Endothelial cell of umbilical vein (primary cell): ENCODE results near the gene RAB11FIP3. TPM values are rescaled to one million over a fixed set of nuclear protein-coding genes. Genes with fewer than 3 reads are reported as not detected.

Experiments
- BruUV-seq: library from RNA; stranded (reverse); fragments of 400-500 nt; replicated peaks from 2 replicates; lab custom pipeline; 2021; lab: Mats Ljungman, UMichigan
- CTCF ChIA-PET: fragments of 300-600, 350-600 bp; sonication (Branson Sonifier 250); formaldehyde crosslinking; loops from one replicate; lab custom pipeline; 2021; ENCODE audit warnings: antibody characterized with exemption, inconsistent platforms; lab: Charles Lee
- POLR2A ChIA-PET: fragments of 300-600, 350-600 bp; sonication (Branson Sonifier 250); formaldehyde crosslinking; loops from one replicate; lab custom pipeline; 2021; ENCODE audit warnings: antibody characterized with exemption, inconsistent platforms; lab: Charles Lee
- DNase-seq: peaks from one replicate; pipeline ENCODE4 v3.0.0-alpha.2; 2011; ENCODE audit warnings: low read depth, low spot score
- FAIRE-seq: peaks from 2 replicates; lab custom pipeline; 2011; peaks lifted over from hg19 to GRCh38; lab: Jason Lieb, UNC
- H2AFZ ChIP-seq: 2 replicates; pipeline ENCODE4 v1.6.0; 2012; ENCODE audit warnings: low read depth, low read length, control low read depth, inconsistent platforms
- H3K27ac ChIP-seq: 2 replicates; pipeline ENCODE4 v1.5.1; 2011; ENCODE audit warnings: low read depth, mild to moderate bottlenecking, control low read depth, low read length, moderate library complexity; ENCODE audit not compliant: insufficient read depth
- H3K27me3 ChIP-seq, 2 experiments: 2 replicates each; pipeline versions ENCODE4 v1.6.0 to v1.6.1; 2011; ENCODE audit warnings: low read length in 2 of 2, mixed read lengths in 1 of 2; ENCODE audit not compliant: control insufficient read depth in 2 of 2, insufficient read depth in 2 of 2
- H3K36me3 ChIP-seq, 2 experiments: 2 replicates in 1 of 2; 3 replicates in 1 of 2; pipeline ENCODE4 v1.5.1; 2011; ENCODE audit warnings: low read length in 2 of 2, mild to moderate bottlenecking in 1 of 2, moderate library complexity in 1 of 2; ENCODE audit not compliant: control insufficient read depth in 2 of 2, insufficient read depth in 2 of 2; ENCODE audit errors: extremely low read depth in 1 of 2
- H3K4me1 ChIP-seq: 3 replicates; pipeline ENCODE4 v1.5.1; 2011; ENCODE audit warnings: mild to moderate bottlenecking, low read length; ENCODE audit not compliant: control insufficient read depth, insufficient read depth; ENCODE audit errors: extremely low read depth
- H3K4me2 ChIP-seq: 2 replicates; pipeline ENCODE4 v1.6.1; 2011; ENCODE audit warnings: low read length, control low read depth, mixed read lengths; ENCODE audit not compliant: insufficient read depth
- H3K4me3 ChIP-seq, 3 experiments: fragments of 200-600 bp in 1 of 3; sonication (generic), shearing (Covaris generic) in 1 of 3; replicated peaks in 1 of 3; 2 replicates each; pipeline ENCODE4 v1.5.1; 2011 to 2016; ENCODE audit warnings: control low read depth in 3 of 3, low read length in 3 of 3, mild to moderate bottlenecking in 2 of 3, inconsistent platforms in 1 of 3, low read depth in 1 of 3, moderate library complexity in 1 of 3; ENCODE audit not compliant: insufficient read depth in 1 of 3
- H3K79me2 ChIP-seq: 2 replicates; pipeline ENCODE4 v1.6.0; 2012; ENCODE audit warnings: low read length, inconsistent platforms; ENCODE audit not compliant: control insufficient read depth, insufficient read depth
- H3K9ac ChIP-seq: replicated peaks from 2 replicates; pipeline ENCODE3; 2011; ENCODE audit warnings: low read length, control low read depth; ENCODE audit not compliant: insufficient read depth; ENCODE audit errors: extremely low read depth
- H3K9me1 ChIP-seq: replicated peaks from 3 replicates; pipeline ENCODE4 v1.6.0; 2011; ENCODE audit warnings: mild to moderate bottlenecking, low read length; ENCODE audit not compliant: control insufficient read depth, insufficient read depth; ENCODE audit errors: extremely low read depth
- H3K9me3 ChIP-seq: replicated peaks from 2 replicates; pipeline ENCODE4 v1.5.1; 2012; ENCODE audit warnings: low read length, inconsistent platforms; ENCODE audit not compliant: control insufficient read depth, insufficient read depth
- H4K20me1 ChIP-seq: replicated peaks from 2 replicates; pipeline ENCODE3; 2011; ENCODE audit warnings: mild to moderate bottlenecking, low read length; ENCODE audit not compliant: control insufficient read depth, insufficient read depth; ENCODE audit errors: extremely low read depth
- CTCF ChIP-seq, 2 donors: IDR thresholded peaks; 1 replicate in 1 of 2; 2 replicates in 1 of 2; pipeline ENCODE4 v1.5.1; 2011; ENCODE audit warnings: low read length in 2 of 2, mild to moderate bottlenecking in 2 of 2, moderate library complexity in 2 of 2, control low read depth in 1 of 2, inconsistent platforms in 1 of 2, low read depth in 1 of 2; ENCODE audit not compliant: insufficient read depth in 1 of 2; ENCODE audit errors: extremely low read depth in 1 of 2
- EZH2 ChIP-seq: IDR thresholded peaks from 2 replicates; pipeline ENCODE4 v1.6.1; 2012; ENCODE audit warnings: borderline replicate concordance, low read depth, mild to moderate bottlenecking, moderate library complexity, low read length, inconsistent platforms; ENCODE audit not compliant: severe bottlenecking
- FOS ChIP-seq: IDR thresholded peaks from 2 replicates; pipeline ENCODE4 v1.6.1; 2011; ENCODE audit warnings: mild to moderate bottlenecking, low read length, moderate library complexity, borderline replicate concordance; ENCODE audit not compliant: insufficient read depth
- GATA2 ChIP-seq: IDR thresholded peaks from 2 replicates; pipeline ENCODE4 v1.7.0; 2011; ENCODE audit warnings: low read depth, mild to moderate bottlenecking, moderate library complexity, mixed read lengths, low read length; ENCODE audit not compliant: insufficient read length, insufficient read depth
- JUN ChIP-seq: IDR thresholded peaks from 2 replicates; pipeline ENCODE4 v1.6.1; 2011; ENCODE audit warnings: borderline replicate concordance, low read depth; ENCODE audit not compliant: insufficient read length, insufficient read depth
- MAX ChIP-seq: IDR thresholded peaks from 2 replicates; pipeline ENCODE4 v1.6.1; 2011; ENCODE audit not compliant: insufficient read depth, insufficient read length
- MYC ChIP-seq: IDR thresholded peaks from one replicate; pipeline ENCODE4 v1.6.1; 2011; ENCODE audit warnings: mild to moderate bottlenecking, low read depth, low read length
- POLR2A ChIP-seq: IDR thresholded peaks from 2 replicates; pipeline ENCODE4 v1.6.1; 2012; ENCODE audit warnings: low read depth, mild to moderate bottlenecking, control low read depth, low read length
- POLR2AphosphoS5 ChIP-seq: IDR thresholded peaks from 2 replicates; pipeline ENCODE4 v1.6.1; 2012; ENCODE audit warnings: low read depth, mild to moderate bottlenecking, control low read depth, low read length, moderate library complexity; ENCODE audit not compliant: insufficient read depth
- dilution Hi-C: fragments of 300-500 bp; cut with MboI; formaldehyde crosslinking; loops from one replicate; pipeline ENCODE4 v1.15.0; 2019; ENCODE audit warnings: low sequenced_read_pairs; ENCODE audit not compliant: extremely low pct_ligation_motif_present
- intact Hi-C: fragments of 100-400 bp; cut with micrococcal nuclease; formaldehyde crosslinking; loops from one replicate; pipeline ENCODE4 v1.10.0; 2022
- polyA plus RNA-seq, 4 experiments: library from polyadenylated mRNA; depleted of rRNA in 3 of 4; stranded (reverse) in 3 of 4; unstranded in 1 of 4; fragments of >200 nt; gene quantifications; 2 replicates each; pipeline versions ENCODE4 v1.2.1 to v1.2.3, GENCODE V29; 2011 to 2012; ENCODE audit warnings: missing spikeins in 1 of 4
- total RNA-seq: library from RNA; stranded (reverse); gene quantifications from 2 replicates; pipeline ENCODE4 v1.2.3, GENCODE V29; 2021

RAB11FIP3 gene
- total and polyA plus RNA-seq, 2 donors (not counting 3 experiments of a cell fraction or from before 2014, with no cell fraction given), result 20.5 to 75.9 TPM

- Histone ChIP-seq H3K27me3 (peaks cover 14 to 19% of the 10 kb centered on the region in 2 experiments), H3K9me1 (no peaks in the 10 kb centered on the region), H3K9ac (no peak overlapping the region), H3K27ac (no peak overlapping the region), H2AFZ (no peak overlapping the region), H3K4me1 (peaks cover 6% of the 10 kb centered on the region), H3K4me2 (no peak overlapping the region), H3K4me3 (no peak overlapping the region), H3K9me3 (no peaks in the 10 kb centered on the region), H4K20me1 (no peaks in the 10 kb centered on the region), H3K79me2 (no peaks in the 10 kb centered on the region), H3K36me3 (no peaks in the 10 kb centered on the region)
- no peak for FAIRE-seq
- CTCF ChIA-PET, result no interaction called here
- TF ChIP-seq MAX (no peak), JUN (no peak), MYC (no peak), FOS (no peak), EZH2 (no peak), CTCF (IDR thresholded peaks at IDR 0.05; ENCODE audit: extremely low read depth in 1 of 2, insufficient read depth in 1 of 2, low read depth in 1 of 2, low read length in 2 of 2) (no peak), GATA2 (no peak), POLR2A (no peak), POLR2AphosphoS5 (no peak)
- no TSS peak for BruUV-seq
- POLR2A ChIA-PET, result no interaction called here
- DNase-seq, result no peak
- dilution Hi-C loops, result no loop called here
- intact Hi-C loops, result no loop called here
Observed at GRCh38 chr16:559021-559380, 133.6 kb downstream of the RAB11FIP3 start.
